Thoracic aorta (tissue), 2 donors: ENCODE measurements around the gene DHX15. TPM values are rescaled to one million over a fixed set of nuclear protein-coding genes. Genes with fewer than 3 reads are reported as not detected.

Experiments used
- ATAC-seq: fragments of 150-250 bp; one replicate; pipeline ENCODE4 v1.8.0; 2017; ENCODE audit warnings: low read depth; ENCODE audit not compliant: insufficient number of reproducible peaks, low FRiP score
- DNase-seq: peaks from one replicate; pipeline ENCODE4 v3.0.0-alpha.2; 2020; ENCODE audit warnings: low spot score
- H3K27ac ChIP-seq, 2 donors: fragments of 200-600 bp; sonication (generic); 1 replicate in 1 of 2; 2 replicates in 1 of 2; pipeline ENCODE4 v1.5.1; 2016; ENCODE audit warnings: mild to moderate bottlenecking in 2 of 2, moderate library complexity in 2 of 2
- H3K27me3 ChIP-seq: fragments of 200-600 bp; sonication (generic); replicated peaks from 2 replicates; pipeline ENCODE4 v1.6.0; 2016; ENCODE audit warnings: mild to moderate bottlenecking; ENCODE audit not compliant: insufficient read depth
- H3K36me3 ChIP-seq: fragments of 200-600 bp; sonication (generic); one replicate; pipeline ENCODE4 v1.5.1; 2016
- H3K4me1 ChIP-seq, 2 donors: fragments of 200-600 bp; sonication (generic); 1 replicate in 1 of 2; 2 replicates in 1 of 2; pipeline versions ENCODE4 v1.5.1 to v1.6.0; 2016; ENCODE audit warnings: low read depth in 2 of 2, mild to moderate bottlenecking in 1 of 2; ENCODE audit not compliant: control insufficient read depth in 1 of 2
- H3K4me3 ChIP-seq: fragments of 200-600 bp; sonication (generic); 2 replicates; pipeline ENCODE4 v1.5.1; 2016; ENCODE audit warnings: mild to moderate bottlenecking
- H3K9me3 ChIP-seq: fragments of 200-600 bp; sonication (generic); 2 replicates; pipeline ENCODE4 v1.5.1; 2016
- total RNA-seq, 2 donors: library from RNA; depleted of rRNA; stranded (reverse); fragments of >200 nt; gene quantifications; one replicate each; pipeline versions ENCODE4 v1.1.0 to v1.2.3, GENCODE V29; 2016
- TF ChIP-seq, protein P1 (sequence below): fragments of 200-600 bp; sonication (generic); IDR thresholded peaks from one replicate; pipeline ENCODE4 v1.5.1; 2019; ENCODE audit warnings: antibody characterized with exemption

Gene DHX15
- total RNA-seq, 2 donors from 2014 or later: 101 to 171 TPM

DNA sequence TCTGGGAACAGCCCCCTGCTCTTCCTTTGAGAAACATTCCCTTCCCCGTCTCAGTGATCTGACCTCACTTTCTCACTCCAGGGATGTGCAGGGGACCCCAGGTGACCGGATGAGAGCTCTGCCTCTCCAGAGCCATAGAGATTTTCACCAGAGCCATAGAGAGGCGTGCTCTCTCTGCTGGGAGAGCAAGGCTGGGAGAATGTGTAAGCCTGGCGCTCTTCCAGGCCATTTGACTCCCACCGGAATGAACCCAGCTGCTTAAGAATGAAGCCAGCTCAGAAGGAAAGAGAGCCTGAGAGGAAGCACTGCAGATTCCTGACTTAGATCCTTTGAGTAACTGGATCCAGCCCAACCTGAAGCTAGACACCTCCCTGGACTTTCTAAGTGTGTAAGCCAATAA lies 106.4 kb downstream of the DHX15 start:
- no peak for ATAC-seq
- H3K4me1 ChIP-seq: peaks cover 0 to 6% of the 10 kb centered on the region in 2 donors
- TF ChIP-seq, protein P1, sequence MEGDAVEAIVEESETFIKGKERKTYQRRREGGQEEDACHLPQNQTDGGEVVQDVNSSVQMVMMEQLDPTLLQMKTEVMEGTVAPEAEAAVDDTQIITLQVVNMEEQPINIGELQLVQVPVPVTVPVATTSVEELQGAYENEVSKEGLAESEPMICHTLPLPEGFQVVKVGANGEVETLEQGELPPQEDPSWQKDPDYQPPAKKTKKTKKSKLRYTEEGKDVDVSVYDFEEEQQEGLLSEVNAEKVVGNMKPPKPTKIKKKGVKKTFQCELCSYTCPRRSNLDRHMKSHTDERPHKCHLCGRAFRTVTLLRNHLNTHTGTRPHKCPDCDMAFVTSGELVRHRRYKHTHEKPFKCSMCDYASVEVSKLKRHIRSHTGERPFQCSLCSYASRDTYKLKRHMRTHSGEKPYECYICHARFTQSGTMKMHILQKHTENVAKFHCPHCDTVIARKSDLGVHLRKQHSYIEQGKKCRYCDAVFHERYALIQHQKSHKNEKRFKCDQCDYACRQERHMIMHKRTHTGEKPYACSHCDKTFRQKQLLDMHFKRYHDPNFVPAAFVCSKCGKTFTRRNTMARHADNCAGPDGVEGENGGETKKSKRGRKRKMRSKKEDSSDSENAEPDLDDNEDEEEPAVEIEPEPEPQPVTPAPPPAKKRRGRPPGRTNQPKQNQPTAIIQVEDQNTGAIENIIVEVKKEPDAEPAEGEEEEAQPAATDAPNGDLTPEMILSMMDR: no peak
- no peaks in the 10 kb centered on the region for H3K27me3 ChIP-seq
- H3K4me3 ChIP-seq: no peak overlapping the region
- H3K27ac ChIP-seq: no peak overlapping the region
- no peaks in the 10 kb centered on the region for H3K9me3 ChIP-seq
- DNase-seq: no peak
- no peaks in the 10 kb centered on the region for H3K36me3 ChIP-seq

Other genes starting within 250 kb of the DHX15 start
- 100 to 1,000 TPM; 549 to 743 TPM for gene SOD3, start 211.0 kb upstream of the DHX15 start, total RNA-seq